H1 (cell line): ENCODE data around the gene BUD23.

ENCODE experiments used
- ASH2L ChIP-seq: fragments of 200-600, 300-600 bp; sonication (generic); IDR thresholded peaks from one replicate; pipeline ENCODE4 v1.7.1; 2017; ENCODE audit warnings: low read length
- CHD2 ChIP-seq: IDR thresholded peaks from 2 replicates; pipeline ENCODE4 v1.6.1; 2012; ENCODE audit warnings: low read length, improper control_type of control experiment
- CREB1 ChIP-seq: IDR thresholded peaks from 2 replicates; pipeline ENCODE4 v1.6.1; 2012; ENCODE audit warnings: inconsistent platforms
- GABPA ChIP-seq: IDR thresholded peaks from 2 replicates; pipeline ENCODE4 v1.6.1; 2011; ENCODE audit warnings: mild to moderate bottlenecking, low read length, moderate library complexity, borderline replicate concordance; ENCODE audit not compliant: insufficient read depth
- MAFK ChIP-seq: IDR thresholded peaks from 2 replicates; pipeline ENCODE4 v1.6.1; 2012; ENCODE audit warnings: low read depth, mild to moderate bottlenecking, improper control_type of control experiment, low read length
- POLR2A ChIP-seq, 2 experiments: IDR thresholded peaks; 1 replicate in 1 of 2; 2 replicates in 1 of 2; pipeline ENCODE4 v1.6.1; 2011; ENCODE audit warnings: low read depth in 2 of 2, low read length in 2 of 2, mild to moderate bottlenecking in 2 of 2; ENCODE audit errors: control extremely low read depth in 1 of 2
- POLR2AphosphoS5 ChIP-seq: IDR thresholded peaks from 2 replicates; pipeline ENCODE4 v1.6.1; 2011; ENCODE audit warnings: low read depth, low read length
- TEAD4 ChIP-seq: IDR thresholded peaks from 2 replicates; pipeline ENCODE4 v1.6.1; 2012; ENCODE audit warnings: low read depth, low read length, inconsistent platforms, mixed read lengths
- YY1 ChIP-seq: IDR thresholded peaks from 2 replicates; pipeline ENCODE4 v1.6.1; 2011; ENCODE audit warnings: low read depth, mild to moderate bottlenecking, low read length
- TF ChIP-seq, protein P1 (sequence below), 3 experiments: IDR thresholded peaks; 1 replicate in 2 of 3; 2 replicates in 1 of 3; pipeline versions ENCODE4 v1.5.1 to v1.6.1; 2011; ENCODE audit warnings: low read length in 3 of 3, mild to moderate bottlenecking in 3 of 3, inconsistent platforms in 2 of 3, low read depth in 1 of 3, moderate library complexity in 1 of 3; ENCODE audit not compliant: insufficient read depth in 1 of 3; ENCODE audit errors: control extremely low read depth in 1 of 3
- TF ChIP-seq, protein P2 (sequence below): IDR thresholded peaks from 2 replicates; pipeline ENCODE4 v1.6.1; 2012; ENCODE audit warnings: inconsistent platforms
- TF ChIP-seq, protein P3 (sequence below): IDR thresholded peaks from 2 replicates; pipeline ENCODE4 v1.6.1; 2011; ENCODE audit warnings: low read length, improper control_type of control experiment

DNA sequence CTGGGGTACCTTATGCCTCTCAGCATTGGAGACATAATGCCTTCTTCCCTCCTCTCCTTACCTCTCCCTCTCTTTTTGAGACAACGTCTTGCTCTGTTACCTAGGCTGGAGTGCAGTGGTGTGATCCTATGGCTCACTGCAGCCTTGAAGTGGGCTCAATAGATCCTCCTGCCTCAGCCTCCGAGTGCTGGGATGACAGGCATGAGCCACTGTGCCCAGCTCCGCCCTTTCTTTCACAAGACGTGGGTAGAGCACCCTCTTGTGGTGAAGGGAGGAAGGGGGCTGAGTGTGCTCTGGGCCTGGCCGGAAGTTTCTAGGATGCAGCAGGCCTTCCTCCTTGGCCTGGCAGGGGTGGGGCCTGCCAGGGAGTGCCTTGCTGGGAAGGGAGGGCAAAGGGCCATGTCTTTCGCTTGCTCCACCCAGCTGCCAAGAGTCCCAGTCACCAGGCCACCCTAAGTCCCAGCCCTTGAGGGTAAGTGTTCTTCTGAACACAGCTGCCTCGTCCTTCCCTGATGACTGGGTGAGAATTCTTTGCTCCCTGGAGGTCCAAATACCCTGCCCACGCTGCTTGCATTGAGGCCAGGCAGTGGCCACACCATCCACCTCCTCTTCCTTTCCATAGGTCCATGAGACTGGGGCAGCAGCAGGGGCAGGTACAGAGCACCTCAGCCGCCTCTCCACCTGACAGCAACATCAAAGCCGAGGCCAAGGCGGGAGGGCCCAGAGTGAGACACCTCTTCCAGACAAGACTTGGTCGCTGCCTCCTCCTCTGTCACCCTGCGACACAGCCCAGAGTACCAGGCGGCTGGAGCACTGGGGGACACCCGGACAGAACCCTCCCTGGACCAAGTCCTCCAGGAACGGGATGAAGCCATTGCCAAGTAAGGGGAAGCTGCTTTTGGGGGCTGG, 51.5 kb downstream of the BUD23 start:
- TF ChIP-seq, protein P1, sequence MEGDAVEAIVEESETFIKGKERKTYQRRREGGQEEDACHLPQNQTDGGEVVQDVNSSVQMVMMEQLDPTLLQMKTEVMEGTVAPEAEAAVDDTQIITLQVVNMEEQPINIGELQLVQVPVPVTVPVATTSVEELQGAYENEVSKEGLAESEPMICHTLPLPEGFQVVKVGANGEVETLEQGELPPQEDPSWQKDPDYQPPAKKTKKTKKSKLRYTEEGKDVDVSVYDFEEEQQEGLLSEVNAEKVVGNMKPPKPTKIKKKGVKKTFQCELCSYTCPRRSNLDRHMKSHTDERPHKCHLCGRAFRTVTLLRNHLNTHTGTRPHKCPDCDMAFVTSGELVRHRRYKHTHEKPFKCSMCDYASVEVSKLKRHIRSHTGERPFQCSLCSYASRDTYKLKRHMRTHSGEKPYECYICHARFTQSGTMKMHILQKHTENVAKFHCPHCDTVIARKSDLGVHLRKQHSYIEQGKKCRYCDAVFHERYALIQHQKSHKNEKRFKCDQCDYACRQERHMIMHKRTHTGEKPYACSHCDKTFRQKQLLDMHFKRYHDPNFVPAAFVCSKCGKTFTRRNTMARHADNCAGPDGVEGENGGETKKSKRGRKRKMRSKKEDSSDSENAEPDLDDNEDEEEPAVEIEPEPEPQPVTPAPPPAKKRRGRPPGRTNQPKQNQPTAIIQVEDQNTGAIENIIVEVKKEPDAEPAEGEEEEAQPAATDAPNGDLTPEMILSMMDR (IDR thresholded peaks at IDR 0.05; ENCODE audit: control extremely low read depth in 1 of 3, insufficient read depth in 1 of 3, low read depth in 1 of 3, low read length in 3 of 3), result peak in 2 of 3 experiments; percentile 85 to 99; a peak in 3 of 4 replicates
- TF ChIP-seq TEAD4 (no peak), POLR2AphosphoS5 (peak; percentile 70), MAFK (no peak), POLR2A (IDR thresholded peaks at IDR 0.05; ENCODE audit: control extremely low read depth in 1 of 2, low read depth in 2 of 2, low read length in 2 of 2) (peak in 1 of 2 experiments; percentile 77; a peak in 2 of 3 replicates), CHD2 (0 out of 2 replicates have a peak, but pooled peaks have one; percentile 47), YY1 (0 out of 2 replicates have a peak, but pooled peaks have one; percentile 33), GABPA (no peak), CREB1 (no peak; the same call in 1 of the 2 replicates), ASH2L (no peak)
- TF ChIP-seq, protein P2, sequence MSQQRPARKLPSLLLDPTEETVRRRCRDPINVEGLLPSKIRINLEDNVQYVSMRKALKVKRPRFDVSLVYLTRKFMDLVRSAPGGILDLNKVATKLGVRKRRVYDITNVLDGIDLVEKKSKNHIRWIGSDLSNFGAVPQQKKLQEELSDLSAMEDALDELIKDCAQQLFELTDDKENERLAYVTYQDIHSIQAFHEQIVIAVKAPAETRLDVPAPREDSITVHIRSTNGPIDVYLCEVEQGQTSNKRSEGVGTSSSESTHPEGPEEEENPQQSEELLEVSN, result no peak
- TF ChIP-seq, protein P3, sequence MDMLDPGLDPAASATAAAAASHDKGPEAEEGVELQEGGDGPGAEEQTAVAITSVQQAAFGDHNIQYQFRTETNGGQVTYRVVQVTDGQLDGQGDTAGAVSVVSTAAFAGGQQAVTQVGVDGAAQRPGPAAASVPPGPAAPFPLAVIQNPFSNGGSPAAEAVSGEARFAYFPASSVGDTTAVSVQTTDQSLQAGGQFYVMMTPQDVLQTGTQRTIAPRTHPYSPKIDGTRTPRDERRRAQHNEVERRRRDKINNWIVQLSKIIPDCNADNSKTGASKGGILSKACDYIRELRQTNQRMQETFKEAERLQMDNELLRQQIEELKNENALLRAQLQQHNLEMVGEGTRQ, result no peak; the same call in 1 of the 2 replicates
